BLaER1 treated with 17β-estradiol and CSF1 and Interleukin-3, amounts not matched to agents 10 nM and 100 nM (cell line): ENCODE measurements around the gene TFCP2.

Experiments
- H3K27ac ChIP-seq, 11 experiments: shearing (Covaris generic); formaldehyde crosslinking; 2 replicates each; pipeline ENCODE4 v1.8.1; 2022
- H3K27me3 ChIP-seq, 11 experiments: shearing (Covaris generic); formaldehyde crosslinking; 2 replicates each; pipeline ENCODE4 v1.8.1; 2022
- H3K36me3 ChIP-seq, 11 experiments: shearing (Covaris generic); formaldehyde crosslinking; 2 replicates each; pipeline ENCODE4 v1.8.1; 2022
- H3K4me1 ChIP-seq, 10 experiments: shearing (Covaris generic); formaldehyde crosslinking; 2 replicates each; pipeline ENCODE4 v1.8.1; 2022
- H3K4me2 ChIP-seq, 11 experiments: shearing (Covaris generic); formaldehyde crosslinking; 2 replicates each; pipeline ENCODE4 v1.8.1; 2022
- H3K4me3 ChIP-seq, 10 experiments: shearing (Covaris generic); formaldehyde crosslinking; 2 replicates each; pipeline ENCODE4 v1.8.1; 2022
- H3K9ac ChIP-seq, 11 experiments: shearing (Covaris generic); formaldehyde crosslinking; 2 replicates each; pipeline ENCODE4 v1.8.1; 2022
- H3K9me3 ChIP-seq, 11 experiments: shearing (Covaris generic); formaldehyde crosslinking; replicated peaks in 1 of 11; 2 replicates each; pipeline ENCODE4 v1.8.1; 2022
- H4K20me1 ChIP-seq, 11 experiments: shearing (Covaris generic); formaldehyde crosslinking; 2 replicates each; pipeline ENCODE4 v1.8.1; 2022
- Cebpa-rat ChIP-seq, 11 experiments: shearing (Covaris generic); IDR thresholded peaks; 2 replicates each; pipeline ENCODE4 v1.8.1; 2022

TFCP2 gene

DNA sequence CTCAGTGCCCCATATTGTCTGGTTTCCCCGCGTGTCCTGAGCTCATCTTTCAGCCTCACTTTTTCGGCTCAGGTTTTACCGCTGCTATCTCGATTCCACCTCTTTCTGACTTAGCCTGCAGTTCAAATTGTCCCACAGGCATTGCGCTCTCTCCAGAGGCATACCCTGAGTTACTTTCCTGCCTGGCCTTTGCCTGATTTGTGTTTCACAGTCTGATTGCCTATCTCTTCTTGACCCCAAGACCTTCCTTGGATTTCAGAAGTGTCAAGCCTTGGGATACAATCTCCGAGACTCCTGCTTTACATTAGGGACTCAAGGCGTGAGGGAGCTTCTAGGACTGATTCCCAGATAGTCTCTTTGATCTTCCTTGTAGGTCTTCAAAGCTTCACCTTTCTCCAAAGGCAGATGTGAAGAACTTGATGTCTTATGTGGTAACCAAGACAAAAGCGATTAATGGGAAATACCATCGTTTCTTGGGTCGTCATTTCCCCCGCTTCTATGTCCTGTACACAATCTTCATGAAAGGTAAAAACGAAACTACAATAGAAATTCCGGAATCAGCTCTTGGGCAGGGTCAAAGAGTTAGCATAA is 124.2 kb downstream of the TFCP2 start:
- Histone ChIP-seq H3K36me3 (peaks cover 17 to 39% (median 33%) of the 10 kb centered on the region in 11 experiments), H3K4me3 (peak overlapping the region; percentile 65 to 85 (median 76)), H4K20me1 (no peaks in the 10 kb centered on the region), H3K27ac (peak overlapping the region; percentile 82 to 96 (median 90)), H3K27me3 (no peaks in the 10 kb centered on the region), H3K9me3 (no peaks in the 10 kb centered on the region), H3K9ac (peak overlapping the region; percentile 82 to 91 (median 87)), H3K4me1 (peaks cover 18 to 26% (median 21%) of the 10 kb centered on the region in 10 experiments), H3K4me2 (peak overlapping the region; percentile 86 to 97 (median 93))
- no peak for TF ChIP-seq Cebpa-rat (IDR thresholded peaks at IDR 0.05)

DNA sequence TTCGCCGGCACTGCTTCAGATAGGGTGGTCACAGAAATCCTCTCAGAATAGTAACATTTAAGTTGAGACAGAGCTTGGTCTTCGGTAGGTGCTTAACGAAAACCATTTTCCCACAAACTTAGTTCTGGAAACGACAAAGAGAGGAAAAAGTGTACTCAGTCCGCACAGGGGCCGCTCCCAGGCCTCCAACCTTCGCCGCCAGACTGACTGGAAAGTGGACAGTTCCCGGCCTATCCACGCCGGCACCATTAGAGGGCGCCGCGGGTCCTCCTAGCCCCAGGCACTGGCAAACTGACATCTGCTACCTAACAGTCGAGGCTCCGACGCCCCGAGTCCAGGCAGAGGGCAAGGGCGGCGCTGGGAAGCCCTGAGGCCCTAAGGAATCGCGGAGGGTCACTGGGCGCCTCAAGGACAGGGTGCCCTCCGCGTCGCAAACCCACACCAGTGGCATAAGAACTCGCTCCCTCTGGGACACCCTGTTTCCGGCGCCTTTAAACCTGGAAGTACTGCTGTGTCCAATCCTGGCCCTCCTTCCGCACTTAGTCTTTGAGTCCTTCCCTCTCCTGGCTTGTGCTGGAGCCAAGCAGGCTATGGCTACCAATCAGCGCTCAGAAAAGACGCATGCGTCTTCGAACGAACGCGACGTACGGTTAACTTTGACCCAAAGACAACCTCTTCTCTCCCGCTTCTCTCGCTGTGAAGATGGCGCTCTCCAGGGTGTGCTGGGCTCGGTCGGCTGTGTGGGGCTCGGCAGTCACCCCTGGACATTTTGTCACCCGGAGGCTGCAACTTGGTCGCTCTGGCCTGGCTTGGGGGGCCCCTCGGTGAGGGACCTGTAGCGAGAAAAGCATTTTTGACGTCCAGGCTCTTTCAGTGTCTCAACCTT is 125.0 kb downstream of the TFCP2 start, which contains the start of gene LETMD1:
Gene LETMD1, plus strand, starts transcription at position 673 of the 886 bp plus-strand sequence. Its CDS starts 30 bp downstream, at position 703.
- H3K4me1 ChIP-seq: peaks cover 18 to 26% (median 21%) of the 10 kb centered on the region in 10 experiments
- peak within 1 kb of the TSS; percentile 65 to 85 (median 76) for H3K4me3 ChIP-seq
- peak within 1 kb of the TSS; percentile 82 to 96 (median 90) for H3K27ac ChIP-seq
- H3K27me3 ChIP-seq: no peaks in the 10 kb centered on the region
- peak within 1 kb of the TSS; percentile 86 to 97 (median 93) for H3K4me2 ChIP-seq
- H3K9me3 ChIP-seq: no peaks in the 10 kb centered on the region
- peaks cover 8 to 31% (median 24%) of the 10 kb centered on the region in 11 experiments for H3K36me3 ChIP-seq
- no peak for TF ChIP-seq Cebpa-rat (IDR thresholded peaks at IDR 0.05)
- H3K9ac ChIP-seq: peak within 1 kb of the TSS; percentile 82 to 91 (median 87)
- no peaks in the 10 kb centered on the region for H4K20me1 ChIP-seq
